ENCODE measurements around the gene MAN2A2.
"Not testable (repeated sequence)": the region's sequence is repeated elsewhere in the genome, so short reads cannot be mapped to it uniquely, and the experiment has no call there.

Gene MAN2A2

DNA sequence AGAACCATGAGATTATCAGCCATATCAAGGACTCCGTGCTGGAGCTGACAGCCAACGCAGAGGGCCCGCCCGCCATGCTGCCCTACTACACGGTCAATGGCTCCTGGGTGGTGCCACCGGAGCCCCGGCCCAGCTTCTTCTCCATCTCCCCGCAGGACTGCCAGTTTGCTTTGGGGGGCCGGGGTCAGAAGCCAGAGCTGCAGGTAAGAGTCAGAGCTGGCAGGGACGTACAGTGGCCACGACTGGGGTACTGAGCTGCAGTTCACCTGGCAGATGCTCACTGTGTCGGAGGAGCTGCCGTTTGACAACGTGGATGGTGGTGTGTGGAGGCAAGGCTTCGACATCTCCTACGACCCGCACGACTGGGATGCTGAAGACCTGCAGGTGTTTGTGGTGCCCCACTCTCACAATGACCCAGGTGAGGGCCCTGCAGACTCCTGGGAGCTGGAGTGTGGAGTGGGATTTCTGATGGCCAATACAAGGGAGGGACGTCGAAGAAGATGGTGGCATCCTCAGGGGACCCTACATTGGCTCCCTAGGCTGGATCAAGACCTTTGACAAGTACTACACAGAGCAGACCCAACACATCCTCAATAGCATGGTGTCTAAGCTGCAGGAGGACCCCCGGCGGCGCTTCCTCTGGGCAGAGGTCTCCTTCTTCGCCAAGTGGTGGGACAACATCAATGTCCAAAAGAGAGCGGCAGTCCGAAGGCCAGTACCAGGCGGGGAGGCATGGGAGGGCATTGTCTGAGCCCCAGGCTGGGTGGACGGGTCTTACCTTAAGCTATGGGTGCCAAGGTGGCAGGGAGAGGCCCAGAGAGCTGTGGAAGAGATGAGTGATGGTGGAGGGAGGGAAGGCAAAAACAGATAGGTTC lies 2.4 kb downstream of the MAN2A2 start:
- Histone ChIP-seq H3K4me1 (ENCODE audit: control insufficient read depth, insufficient read depth, low read length) (peaks cover 9% of the 10 kb centered on the region), H3K9ac (ENCODE audit: low read length) (no peak overlapping the region), H3K27ac (ENCODE audit: low read depth, low read length) (no peak overlapping the region), H3K36me3 (ENCODE audit: control insufficient read depth, insufficient read depth, low read length) (peaks cover 38% of the 10 kb centered on the region), H3K27me3 (ENCODE audit: control insufficient read depth, insufficient read depth, low read length) (no peaks in the 10 kb centered on the region), H3K4me3 (ENCODE audit: low read length) (no peak overlapping the region)

DNA sequence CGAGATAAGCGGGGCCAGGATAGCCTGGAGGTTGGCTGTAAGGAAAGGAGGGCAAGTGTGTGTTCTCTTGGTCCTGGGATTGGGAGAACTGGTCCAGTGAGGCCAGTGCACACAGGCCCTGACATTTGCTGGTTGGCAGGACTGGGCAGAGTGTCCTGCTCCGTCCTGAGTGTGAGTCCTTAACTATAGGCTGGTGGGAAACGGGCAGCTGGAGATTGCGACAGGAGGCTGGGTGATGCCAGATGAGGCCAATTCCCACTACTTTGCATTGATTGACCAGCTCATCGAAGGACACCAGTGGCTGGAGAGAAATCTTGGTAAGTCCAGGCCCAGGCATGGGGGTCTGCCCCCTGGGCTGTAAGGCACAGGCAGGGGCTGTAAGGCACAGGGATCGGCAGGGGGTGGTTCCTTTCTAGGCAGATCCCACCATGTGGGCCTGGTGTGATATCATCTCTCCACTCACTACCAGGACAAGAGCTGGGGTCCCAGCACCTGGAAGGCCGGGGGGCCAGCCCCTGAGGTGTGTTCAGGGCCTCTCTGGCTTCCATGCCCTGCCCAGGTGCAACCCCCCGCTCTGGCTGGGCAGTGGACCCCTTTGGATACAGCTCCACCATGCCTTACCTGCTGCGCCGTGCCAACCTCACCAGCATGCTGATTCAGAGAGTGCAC lies 3.2 kb downstream of the MAN2A2 start:
- Histone ChIP-seq H3K36me3 (ENCODE audit: control insufficient read depth, insufficient read depth, low read length) (peaks cover 46% of the 10 kb centered on the region), H3K4me3 (ENCODE audit: low read length) (no peak overlapping the region), H3K9ac (ENCODE audit: low read length) (no peak overlapping the region), H3K27me3 (ENCODE audit: control insufficient read depth, insufficient read depth, low read length) (no peaks in the 10 kb centered on the region), H3K27ac (ENCODE audit: low read depth, low read length) (no peak overlapping the region), H3K4me1 (ENCODE audit: control insufficient read depth, insufficient read depth, low read length) (peaks cover 9% of the 10 kb centered on the region)

DNA sequence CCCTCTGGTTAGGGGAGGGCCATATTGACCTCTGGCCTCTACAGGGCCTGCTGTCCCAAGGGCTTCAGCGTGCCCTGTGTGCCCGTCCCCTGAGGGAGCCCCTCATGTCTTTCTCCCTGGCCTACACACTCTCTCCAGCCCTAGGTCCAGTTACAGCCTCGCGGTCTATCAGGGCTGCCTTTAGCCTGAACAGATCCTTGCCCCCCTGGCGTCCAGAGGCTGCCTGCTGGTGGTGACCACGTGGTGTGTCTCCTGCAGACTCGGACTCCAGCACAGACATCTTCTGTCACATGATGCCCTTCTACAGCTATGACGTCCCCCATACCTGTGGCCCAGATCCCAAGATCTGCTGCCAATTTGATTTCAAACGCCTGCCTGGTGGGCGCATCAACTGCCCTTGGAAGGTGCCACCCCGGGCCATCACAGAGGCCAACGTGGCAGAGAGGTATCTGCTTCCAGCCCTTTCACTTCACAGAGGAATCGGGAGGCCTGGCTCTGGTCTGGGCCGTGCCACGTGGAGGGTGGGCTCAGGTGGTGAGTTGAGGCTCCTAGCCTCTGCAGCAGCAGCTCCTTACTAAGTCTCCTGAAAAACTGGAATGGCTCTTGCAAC lies 4.1 kb downstream of the MAN2A2 start:
- Histone ChIP-seq H3K36me3 (ENCODE audit: control insufficient read depth, insufficient read depth, low read length) (peaks cover 54% of the 10 kb centered on the region), H3K27ac (ENCODE audit: low read depth, low read length) (no peak overlapping the region), H3K27me3 (ENCODE audit: control insufficient read depth, insufficient read depth, low read length) (no peaks in the 10 kb centered on the region), H3K4me3 (ENCODE audit: low read length) (no peak overlapping the region), H3K4me1 (ENCODE audit: control insufficient read depth, insufficient read depth, low read length) (peaks cover 6% of the 10 kb centered on the region), H3K9ac (ENCODE audit: low read length) (no peak overlapping the region)

DNA sequence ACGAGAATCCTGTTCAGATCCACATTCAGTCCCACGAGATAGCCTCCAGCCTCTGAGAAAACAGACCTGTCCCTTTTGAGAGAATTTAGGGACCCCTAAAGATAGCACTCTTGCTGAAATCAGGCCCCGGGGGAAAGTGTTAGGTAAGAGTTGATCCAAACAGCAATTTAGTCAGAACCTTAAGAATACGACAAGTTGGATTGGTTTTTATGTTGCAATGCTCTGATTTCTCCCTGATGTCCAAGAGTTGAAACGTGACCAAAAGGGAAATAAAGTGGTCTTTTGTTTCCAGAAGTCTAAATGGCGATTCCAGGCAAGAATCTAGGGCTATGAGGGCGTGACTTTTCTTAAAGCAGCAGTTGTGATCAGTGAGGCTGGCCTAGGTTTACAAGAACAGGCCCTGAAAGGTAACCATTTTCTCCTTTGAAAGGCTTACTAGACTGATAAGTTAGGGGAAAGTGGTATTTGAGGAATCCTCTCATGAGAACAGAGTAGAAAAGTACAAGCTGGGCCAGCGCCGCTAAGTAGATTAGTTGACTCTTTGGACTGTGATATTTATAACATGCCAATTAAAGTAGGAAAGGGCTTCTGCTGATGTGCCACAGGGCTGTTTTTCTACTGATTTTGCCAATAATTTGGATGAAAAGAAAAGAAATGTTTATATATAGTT lies 4.9 kb downstream of the MAN2A2 start:
- Histone ChIP-seq H3K4me1 (ENCODE audit: control insufficient read depth, insufficient read depth, low read length) (peaks cover 6% of the 10 kb centered on the region), H3K27me3 (ENCODE audit: control insufficient read depth, insufficient read depth, low read length) (no peaks in the 10 kb centered on the region), H3K27ac (ENCODE audit: low read depth, low read length) (no peak overlapping the region), H3K4me3 (ENCODE audit: low read length) (no peak overlapping the region), H3K36me3 (ENCODE audit: control insufficient read depth, insufficient read depth, low read length) (peaks cover 62% of the 10 kb centered on the region), H3K9ac (ENCODE audit: low read length) (no peak overlapping the region)

DNA sequence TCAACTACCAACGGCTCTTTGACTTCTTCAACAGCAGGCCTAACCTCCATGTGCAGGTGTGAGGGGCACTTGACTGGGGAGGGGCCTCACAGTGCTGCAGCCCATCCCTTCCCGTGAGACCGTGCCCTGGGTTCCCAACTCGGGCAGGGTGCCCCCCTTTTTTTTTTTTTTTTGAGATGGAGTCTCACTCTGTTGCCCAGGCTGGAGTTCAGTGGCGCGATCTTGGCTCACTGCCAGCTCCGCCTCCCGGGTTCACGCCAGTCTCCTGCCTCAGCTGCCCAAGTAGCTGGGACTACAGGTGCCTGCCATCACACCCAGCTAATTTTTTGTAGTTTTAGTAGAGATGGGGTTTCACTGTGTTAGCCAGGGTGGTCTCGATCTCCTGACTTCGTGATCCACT lies 6.3 kb downstream of the MAN2A2 start:
- H3K36me3 ChIP-seq (ENCODE audit: control insufficient read depth, insufficient read depth, low read length), result peaks cover 72% of the 10 kb centered on the region
- not testable (repeated sequence) for H3K9ac ChIP-seq (ENCODE audit: low read length); H3K27me3 ChIP-seq (ENCODE audit: control insufficient read depth, insufficient read depth, low read length); H3K27ac ChIP-seq (ENCODE audit: low read depth, low read length); H3K4me1 ChIP-seq (ENCODE audit: control insufficient read depth, insufficient read depth, low read length); H3K4me3 ChIP-seq (ENCODE audit: low read length)

DNA sequence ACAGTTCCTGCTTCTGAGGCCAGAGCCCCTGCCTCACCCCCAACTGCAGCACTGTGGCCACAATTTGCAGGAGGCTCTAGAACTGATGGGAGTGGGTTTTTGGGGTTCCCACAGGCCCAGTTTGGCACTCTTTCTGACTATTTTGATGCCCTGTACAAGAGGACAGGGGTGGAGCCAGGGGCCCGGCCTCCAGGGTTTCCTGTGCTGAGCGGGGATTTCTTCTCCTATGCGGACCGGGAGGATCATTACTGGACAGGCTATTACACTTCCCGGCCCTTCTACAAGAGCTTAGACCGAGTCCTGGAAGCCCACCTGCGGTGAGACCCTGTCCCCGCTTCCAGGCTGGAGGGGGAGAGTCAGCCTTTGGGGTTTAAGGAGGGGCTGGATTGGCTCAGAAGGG lies 6.9 kb downstream of the MAN2A2 start:
- no peaks in the 10 kb centered on the region for H3K4me1 ChIP-seq (ENCODE audit: control insufficient read depth, insufficient read depth, low read length)
- H3K9ac ChIP-seq (ENCODE audit: low read length), result no peak overlapping the region
- H3K4me3 ChIP-seq (ENCODE audit: low read length), result no peak overlapping the region
- no peak overlapping the region for H3K27ac ChIP-seq (ENCODE audit: low read depth, low read length)
- H3K36me3 ChIP-seq (ENCODE audit: control insufficient read depth, insufficient read depth, low read length), result peaks cover 71% of the 10 kb centered on the region
- H3K27me3 ChIP-seq (ENCODE audit: control insufficient read depth, insufficient read depth, low read length), result no peaks in the 10 kb centered on the region

DNA sequence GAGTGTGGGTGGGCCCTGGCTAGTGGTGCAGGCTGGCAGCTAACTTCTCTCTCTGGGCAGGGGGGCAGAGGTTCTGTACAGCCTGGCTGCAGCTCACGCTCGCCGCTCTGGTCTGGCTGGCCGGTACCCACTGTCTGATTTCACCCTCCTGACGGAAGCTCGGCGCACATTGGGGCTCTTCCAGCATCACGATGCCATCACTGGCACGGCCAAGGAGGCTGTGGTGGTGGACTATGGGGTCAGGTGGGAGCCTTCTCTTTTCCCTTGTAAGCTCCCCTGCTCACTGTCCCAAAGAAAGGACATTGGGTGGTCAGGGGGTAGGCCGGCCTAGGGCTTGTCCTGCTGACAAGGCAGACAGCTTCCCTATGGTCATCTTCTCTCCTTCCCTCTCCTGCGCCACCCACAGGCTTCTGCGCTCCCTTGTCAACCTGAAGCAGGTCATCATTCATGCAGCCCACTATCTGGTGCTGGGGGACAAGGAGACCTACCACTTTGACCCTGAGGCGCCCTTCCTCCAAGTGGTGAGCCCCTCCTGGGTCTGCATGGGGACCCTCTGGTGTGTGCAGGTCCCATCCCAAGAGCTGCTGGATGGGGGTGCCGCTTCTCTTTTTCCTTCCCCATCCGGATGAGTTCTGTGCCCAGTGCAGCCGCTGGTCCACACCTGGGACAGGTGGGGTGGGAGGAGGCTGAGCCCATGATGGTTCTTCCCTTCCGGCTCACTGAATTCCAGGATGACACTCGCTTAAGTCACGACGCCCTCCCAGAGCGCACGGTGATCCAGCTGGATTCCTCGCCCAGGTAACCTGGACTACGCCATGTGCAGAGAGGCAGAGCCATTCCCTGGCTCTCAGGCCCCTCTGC lies 7.6 kb downstream of the MAN2A2 start:
- no peak overlapping the region for H3K9ac ChIP-seq (ENCODE audit: low read length)
- no peak overlapping the region for H3K27ac ChIP-seq (ENCODE audit: low read depth, low read length)
- H3K27me3 ChIP-seq (ENCODE audit: control insufficient read depth, insufficient read depth, low read length), result no peaks in the 10 kb centered on the region
- no peak overlapping the region for H3K4me3 ChIP-seq (ENCODE audit: low read length)
- H3K36me3 ChIP-seq (ENCODE audit: control insufficient read depth, insufficient read depth, low read length), result peaks cover 68% of the 10 kb centered on the region
- no peaks in the 10 kb centered on the region for H3K4me1 ChIP-seq (ENCODE audit: control insufficient read depth, insufficient read depth, low read length)

DNA sequence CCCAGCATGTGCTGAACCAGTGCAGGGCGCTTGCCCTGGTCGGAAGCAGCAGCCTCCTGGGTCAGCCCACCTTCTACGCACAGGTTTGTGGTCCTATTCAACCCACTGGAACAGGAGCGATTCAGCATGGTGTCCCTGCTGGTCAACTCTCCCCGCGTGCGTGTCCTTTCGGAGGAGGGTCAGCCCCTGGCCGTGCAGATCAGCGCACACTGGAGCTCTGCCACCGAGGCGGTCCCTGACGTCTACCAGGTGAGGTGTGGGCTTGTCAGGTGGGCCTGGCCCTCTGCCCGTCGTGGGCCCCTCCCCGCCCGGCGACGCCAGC lies 8.2 kb downstream of the MAN2A2 start:
- Histone ChIP-seq H3K9ac (ENCODE audit: low read length) (no peak overlapping the region), H3K27ac (ENCODE audit: low read depth, low read length) (no peak overlapping the region), H3K27me3 (ENCODE audit: control insufficient read depth, insufficient read depth, low read length) (no peaks in the 10 kb centered on the region), H3K4me1 (ENCODE audit: control insufficient read depth, insufficient read depth, low read length) (no peaks in the 10 kb centered on the region), H3K36me3 (ENCODE audit: control insufficient read depth, insufficient read depth, low read length) (peaks cover 67% of the 10 kb centered on the region), H3K4me3 (ENCODE audit: low read length) (no peak overlapping the region)

DNA sequence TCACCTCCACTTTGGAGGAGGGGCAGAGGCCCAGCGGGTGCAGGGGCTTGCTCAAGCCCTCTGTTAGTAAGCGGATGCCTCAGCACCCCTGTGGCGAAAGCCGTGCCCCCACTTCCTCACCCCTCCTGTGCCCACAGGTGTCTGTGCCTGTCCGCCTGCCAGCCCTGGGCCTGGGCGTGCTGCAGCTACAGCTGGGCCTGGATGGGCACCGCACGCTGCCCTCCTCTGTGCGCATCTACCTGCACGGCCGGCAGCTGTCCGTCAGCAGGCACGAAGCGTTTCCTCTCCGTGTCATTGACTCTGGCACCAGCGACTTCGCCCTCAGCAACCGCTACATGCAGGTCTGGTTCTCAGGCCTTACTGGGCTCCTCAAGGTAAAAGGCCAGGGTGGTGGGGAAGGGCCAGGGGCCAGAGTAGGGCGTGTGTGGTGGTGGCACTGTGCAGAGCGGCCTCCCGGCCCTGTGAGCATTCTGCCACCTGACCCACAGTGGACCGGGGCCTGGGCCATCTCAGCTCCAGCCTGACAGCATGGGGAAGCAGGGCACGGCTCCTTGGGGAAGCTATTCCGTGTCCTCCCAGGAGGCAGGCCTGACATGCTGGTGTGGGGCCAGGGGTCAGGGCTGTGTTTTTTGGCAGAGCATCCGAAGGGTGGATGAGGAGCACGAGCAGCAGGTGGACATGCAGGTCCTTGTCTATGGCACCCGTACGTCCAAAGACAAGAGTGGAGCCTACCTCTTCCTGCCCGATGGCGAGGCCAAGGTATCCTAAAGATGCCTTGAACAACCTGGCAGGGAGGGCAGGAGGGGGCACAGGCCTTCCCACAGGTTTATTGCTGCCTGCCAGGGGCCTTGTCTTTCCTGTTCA lies 9.0 kb downstream of the MAN2A2 start:
- Histone ChIP-seq H3K27ac (ENCODE audit: low read depth, low read length) (no peak overlapping the region), H3K4me1 (ENCODE audit: control insufficient read depth, insufficient read depth, low read length) (no peaks in the 10 kb centered on the region), H3K36me3 (ENCODE audit: control insufficient read depth, insufficient read depth, low read length) (peaks cover 67% of the 10 kb centered on the region), H3K27me3 (ENCODE audit: control insufficient read depth, insufficient read depth, low read length) (no peaks in the 10 kb centered on the region), H3K9ac (ENCODE audit: low read length) (no peak overlapping the region), H3K4me3 (ENCODE audit: low read length) (no peak overlapping the region)

DNA sequence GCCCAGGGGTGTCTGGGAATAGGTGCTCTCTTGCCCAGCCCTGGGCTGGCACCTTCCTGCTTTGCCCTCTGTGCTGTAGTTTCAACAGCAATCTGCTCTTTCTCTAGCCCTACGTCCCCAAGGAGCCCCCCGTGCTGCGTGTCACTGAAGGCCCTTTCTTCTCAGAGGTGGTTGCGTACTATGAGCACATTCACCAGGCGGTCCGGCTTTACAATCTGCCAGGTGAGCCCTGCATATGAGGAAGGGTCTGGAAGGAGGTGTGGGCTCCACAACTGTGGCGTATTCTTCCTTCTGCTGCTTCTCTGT lies 9.6 kb downstream of the MAN2A2 start:
- Histone ChIP-seq H3K4me3 (ENCODE audit: low read length) (no peak overlapping the region), H3K27ac (ENCODE audit: low read depth, low read length) (no peak overlapping the region), H3K36me3 (ENCODE audit: control insufficient read depth, insufficient read depth, low read length) (peaks cover 65% of the 10 kb centered on the region), H3K9ac (ENCODE audit: low read length) (no peak overlapping the region), H3K27me3 (ENCODE audit: control insufficient read depth, insufficient read depth, low read length) (no peaks in the 10 kb centered on the region), H3K4me1 (ENCODE audit: control insufficient read depth, insufficient read depth, low read length) (no peaks in the 10 kb centered on the region)

DNA sequence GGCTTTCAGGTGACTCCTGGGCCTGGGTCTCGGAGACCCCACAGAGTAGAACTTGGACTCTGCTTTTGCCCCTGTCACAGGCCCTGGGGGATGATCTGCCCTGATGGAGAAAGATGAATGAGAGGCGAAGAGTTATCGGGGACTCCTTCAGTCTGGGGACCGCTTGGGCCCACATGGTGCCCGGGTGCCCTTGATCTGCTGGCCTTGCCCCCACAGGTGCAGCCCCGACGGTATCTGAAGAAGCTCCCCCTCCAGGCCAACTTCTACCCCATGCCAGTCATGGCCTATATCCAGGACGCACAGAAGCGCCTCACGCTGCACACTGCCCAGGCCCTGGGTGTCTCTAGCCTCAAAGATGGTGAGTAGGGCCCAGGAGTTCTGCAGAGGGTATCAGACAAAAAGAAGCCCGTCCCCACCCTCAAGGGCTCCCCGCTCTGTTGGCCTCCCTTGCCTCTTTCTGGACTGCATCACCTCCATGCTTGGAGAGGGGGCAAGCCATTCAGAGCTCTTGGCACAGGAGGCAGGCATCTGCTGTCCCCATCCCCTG lies 10.4 kb downstream of the MAN2A2 start:
- Histone ChIP-seq H3K4me1 (ENCODE audit: control insufficient read depth, insufficient read depth, low read length) (no peaks in the 10 kb centered on the region), H3K27me3 (ENCODE audit: control insufficient read depth, insufficient read depth, low read length) (no peaks in the 10 kb centered on the region), H3K9ac (ENCODE audit: low read length) (no peak overlapping the region), H3K36me3 (ENCODE audit: control insufficient read depth, insufficient read depth, low read length) (peaks cover 68% of the 10 kb centered on the region), H3K4me3 (ENCODE audit: low read length) (no peak overlapping the region), H3K27ac (ENCODE audit: low read depth, low read length) (no peak overlapping the region)

Data from rectal smooth muscle tissue (tissue), 1 donor.